HG02642 (cell line): ENCODE measurements around the gene GNAI2.

Experiments
- ATAC-seq: cut with Tn5 transposase; IDR thresholded peaks from one replicate; pipeline ENCODE4 v1.9.1; 2021; ENCODE audit warnings: mild to moderate bottlenecking; ENCODE audit not compliant: unreplicated experiment, poor library complexity

The GNAI2 gene

DNA sequence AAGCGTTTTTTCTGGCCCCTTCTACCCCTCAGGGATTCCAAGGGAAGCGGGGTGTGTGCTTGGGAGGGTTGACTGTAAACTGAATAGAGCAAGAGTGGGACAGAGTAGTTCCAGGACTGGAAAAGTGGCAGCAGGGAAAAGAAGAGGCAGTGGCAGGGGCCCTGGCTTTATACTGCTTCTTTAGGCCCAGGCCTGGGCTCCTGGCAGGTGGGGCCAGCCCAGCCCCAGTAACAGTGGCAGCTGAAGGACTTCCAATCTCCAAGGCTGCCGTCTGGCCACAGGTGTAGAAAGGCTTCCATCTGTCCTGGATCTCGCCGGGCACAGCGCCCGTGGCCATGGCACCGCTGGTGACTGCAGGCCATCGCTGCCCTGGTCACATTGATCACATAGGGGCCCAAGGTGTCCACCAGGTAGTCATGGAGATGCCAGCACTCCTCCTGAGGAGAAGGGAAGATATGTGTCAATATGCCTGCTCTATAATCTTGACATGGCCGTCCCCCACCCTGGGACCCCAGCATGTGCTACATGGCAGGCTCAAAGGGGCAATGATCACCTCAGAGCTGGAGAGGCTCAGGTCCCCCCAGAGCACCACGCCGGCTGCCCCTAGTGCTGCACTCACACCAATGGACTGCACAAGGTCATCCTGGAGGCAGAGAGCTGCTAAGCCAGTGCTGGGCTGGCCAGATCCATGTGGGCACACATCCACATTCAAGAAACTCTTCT is 57.2 kb downstream of the GNAI2 start:
- no peak for ATAC-seq

DNA sequence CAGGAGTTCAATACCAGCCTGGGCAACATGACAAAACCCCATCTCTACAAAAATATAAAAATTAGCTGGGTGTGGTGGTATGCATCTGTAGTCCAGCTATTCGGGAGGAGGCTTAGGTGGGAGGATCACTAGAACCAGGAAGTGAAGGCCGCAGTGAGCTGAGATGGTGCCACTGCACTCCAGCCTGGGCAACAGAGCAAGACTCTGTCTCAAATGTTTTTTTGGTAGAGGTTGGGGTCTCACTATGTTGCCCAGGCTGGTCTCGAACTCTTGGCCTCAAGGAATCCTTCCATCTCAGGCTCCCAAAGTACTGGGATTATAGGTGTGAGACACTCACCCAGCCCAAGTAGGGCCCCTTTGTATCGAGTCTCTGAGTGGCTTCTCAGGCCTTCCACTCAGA is 58.1 kb downstream of the GNAI2 start:
- no peak for ATAC-seq

DNA sequence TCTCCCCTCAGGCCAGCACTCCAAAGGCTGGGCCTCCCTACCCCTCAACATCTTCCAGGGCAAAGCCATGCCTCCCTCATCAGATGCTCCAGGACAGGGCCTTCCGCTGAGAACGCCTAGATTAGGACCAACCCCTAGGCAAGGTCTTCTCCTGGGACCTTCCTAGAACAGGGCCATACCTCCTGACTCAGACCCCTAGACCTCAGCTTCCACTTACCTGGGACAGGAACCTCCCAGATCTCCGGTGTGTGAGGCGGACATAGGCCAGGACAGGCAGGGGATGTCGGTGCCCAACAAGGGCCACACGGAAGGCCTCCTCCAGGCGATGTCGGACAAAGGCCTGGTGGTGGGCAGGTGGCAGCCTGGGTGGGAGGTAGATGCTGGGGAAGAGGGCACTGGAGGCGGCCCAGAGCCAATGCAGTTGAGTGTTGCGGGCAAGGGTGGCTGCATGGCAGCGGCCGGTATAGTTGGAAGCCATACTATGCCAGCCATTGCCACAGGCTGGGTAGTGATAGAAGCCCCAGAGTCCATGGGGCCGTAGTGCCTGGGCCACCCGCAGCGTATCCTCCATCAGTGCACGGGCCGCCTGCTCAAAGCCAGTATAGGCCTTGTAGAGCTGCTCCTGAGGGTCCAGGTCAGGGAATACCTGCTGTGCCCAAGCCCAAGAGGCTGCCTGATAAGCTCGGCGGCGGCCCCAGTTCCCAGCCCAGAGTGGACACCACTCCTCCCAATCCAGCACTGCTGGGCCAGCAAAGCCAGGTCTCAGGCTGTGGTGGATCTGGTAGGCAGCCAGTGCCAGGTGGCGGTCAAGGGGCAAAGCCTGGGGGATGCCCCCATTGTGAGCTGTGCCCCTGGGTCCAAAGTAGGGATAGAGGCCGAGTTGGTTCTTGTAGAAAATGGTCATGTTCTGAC is 58.7 kb downstream of the GNAI2 start:
- ATAC-seq, result no peak

DNA sequence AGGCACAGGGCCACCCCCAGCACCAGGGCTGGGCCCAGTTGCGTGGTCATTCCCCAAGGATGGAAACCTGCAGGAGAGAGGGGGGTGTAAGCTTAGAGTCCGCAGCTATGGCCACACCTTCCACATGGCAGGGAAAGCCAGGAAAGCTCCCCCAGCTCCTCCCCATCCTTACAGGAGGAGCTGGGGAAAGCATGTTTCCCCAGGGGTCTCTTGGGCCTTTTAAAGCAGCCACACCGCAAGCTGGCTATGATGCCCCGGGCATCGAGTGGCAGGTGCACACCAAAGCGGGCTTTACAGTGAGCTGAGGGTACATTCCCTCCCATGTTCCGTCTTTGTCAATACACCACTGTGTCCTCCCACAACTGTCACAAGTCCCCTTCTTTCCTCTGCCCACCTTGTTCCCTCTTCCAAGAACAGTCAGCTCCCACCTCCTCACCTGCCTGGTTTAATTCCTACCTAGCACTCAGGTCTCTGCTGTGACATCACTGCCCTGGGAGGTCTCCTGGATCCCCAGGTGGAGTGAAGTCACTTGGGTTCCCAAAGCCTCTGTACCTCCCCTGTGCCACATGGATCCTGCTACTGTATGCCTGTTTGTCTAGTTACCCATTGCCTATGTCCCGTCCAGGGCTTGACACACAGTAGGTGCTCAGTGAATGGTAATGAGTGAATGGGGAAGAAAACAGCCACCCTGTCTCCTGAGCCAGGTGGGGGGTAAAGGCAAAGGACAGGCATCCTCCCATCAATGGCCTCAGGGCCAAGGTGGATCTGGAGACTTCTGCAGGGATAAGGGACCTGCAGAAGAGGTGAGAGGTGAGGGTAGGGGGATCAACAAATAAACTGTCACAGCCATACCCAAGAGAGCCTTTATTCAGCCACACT is 59.8 kb downstream of the GNAI2 start:
- ATAC-seq, result no peak

DNA sequence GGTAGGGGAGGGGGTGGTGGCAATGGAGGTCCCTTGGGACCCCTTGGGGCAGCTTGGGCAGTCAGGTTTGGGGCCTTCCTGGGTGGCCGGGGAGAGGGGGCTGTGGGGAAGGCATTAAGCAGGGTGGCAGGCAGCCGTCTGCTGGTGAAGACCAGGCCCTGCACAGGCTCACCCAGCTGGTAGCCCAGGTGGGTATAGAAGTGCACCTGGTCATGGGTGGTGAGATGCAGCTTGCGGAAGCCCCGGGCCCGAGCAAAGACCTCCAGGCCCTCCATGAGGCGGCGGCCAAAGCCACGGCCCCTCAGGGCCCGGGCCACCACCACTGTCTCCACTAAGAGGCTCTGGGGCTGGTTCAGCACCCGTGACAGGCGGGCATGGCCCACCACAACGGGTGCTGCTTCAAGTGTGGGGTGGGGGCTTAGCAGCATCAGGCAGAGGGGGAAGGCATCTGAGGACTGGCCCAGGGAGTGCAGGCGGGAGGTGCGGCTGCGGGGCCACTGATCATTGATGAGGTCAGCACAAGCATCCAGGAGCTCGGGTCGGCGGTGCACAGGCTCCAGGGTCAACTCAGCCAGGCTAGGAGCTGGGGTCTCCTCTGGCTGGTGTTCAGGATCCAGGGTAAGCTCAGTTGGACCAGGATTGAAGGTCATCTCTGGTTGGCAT is 60.8 kb downstream of the GNAI2 start:
- no peak for ATAC-seq

DNA sequence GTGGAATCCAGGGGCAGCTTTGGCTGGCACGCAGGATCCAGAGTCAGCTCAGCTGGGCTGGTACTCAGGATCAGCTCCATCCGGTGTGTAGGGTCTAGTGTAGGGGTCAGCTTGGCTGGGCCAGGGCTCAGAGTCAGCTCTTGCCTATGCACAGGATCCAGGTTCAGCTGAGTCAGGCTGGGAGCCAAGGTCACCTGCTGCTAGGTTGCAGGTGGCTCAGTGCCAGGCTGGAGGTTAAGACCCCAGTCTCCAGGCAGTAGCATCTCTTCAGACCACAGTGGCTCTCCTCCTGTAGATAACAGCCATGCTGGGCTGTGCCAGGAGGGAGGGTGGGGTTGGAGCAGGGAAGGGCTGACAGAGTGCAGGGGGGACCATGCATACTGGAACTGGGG is 61.4 kb downstream of the GNAI2 start:
- no peak for ATAC-seq

DNA sequence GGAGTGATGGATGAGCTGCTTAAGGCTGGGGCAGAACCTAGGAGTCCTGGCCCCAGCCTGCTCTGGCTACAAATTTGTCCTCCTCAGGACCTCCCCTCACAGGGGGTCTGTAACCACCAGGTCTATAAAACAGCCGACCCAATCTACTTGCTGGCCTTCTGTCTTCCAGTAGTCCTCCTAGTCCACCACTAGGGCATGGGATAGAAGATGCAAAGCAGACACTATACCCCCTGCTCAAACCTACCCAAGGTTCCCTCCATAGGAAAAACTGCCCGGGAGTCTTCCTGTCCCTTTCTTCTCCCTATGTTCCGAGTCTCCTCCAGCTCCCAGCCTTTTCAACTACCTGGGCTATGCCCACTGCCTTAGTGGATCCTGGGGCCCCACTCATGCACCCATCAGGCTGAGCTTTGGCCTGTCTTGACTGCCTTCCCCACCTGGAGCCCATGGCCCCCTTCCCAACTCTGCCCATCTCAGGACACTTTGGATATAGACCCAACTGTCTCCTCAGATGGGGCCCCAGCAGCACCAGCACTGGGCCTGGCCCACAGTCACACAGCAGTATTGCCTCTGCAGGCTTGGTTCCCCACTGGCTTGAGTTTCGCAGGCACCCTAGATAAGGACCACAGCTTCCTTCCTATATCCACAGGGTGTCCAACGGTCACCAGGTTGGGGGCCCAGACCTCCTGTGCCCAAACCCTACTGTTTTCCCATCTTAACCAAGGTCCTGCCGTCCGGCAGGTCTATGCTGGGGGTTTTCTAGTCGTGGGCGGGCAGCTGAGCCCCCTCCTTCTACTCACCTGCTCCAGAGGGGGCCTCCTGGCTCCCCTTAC is 62.1 kb downstream of the GNAI2 start:
- no peak for ATAC-seq

DNA sequence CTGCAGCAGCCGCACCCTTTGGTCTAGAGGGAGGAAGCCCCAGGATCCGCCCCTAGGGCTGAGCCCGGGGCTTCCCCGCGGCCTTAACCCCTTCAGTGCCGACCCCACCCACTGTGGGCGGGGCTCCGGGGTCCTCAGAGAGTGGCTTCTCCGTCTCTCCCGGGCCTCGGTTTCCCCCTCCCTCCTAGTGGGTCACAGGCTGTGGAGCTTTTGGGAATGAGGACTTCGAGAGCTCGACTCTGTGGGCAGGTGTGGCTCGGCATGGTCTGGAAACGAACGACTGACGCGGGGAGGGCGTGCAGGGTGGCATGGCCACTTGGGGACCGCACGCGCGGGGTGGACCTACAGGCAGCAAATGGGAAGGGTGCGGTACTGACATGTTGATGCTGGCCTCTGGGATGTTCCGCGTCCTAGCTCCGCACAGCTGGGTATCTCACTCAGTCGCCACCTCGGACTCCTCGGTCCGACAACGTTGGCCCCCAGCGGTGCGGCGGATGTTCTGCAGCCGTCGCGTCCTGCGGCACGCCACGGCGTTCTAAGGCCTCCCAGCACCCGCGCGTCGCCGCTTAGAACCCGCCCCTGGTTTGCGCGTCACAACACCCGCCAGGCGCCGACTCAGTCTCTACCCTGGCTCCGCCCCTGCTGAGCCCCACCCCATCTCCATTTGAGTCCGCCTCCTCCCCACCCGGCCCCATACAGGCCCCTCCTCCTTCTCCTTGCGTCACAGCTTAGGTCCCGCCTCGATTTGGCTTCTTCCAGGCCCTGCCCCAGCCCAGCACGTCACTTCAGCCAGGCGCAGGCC is 63.0 kb downstream of the GNAI2 start, which contains the start of the genes HYAL3 and NAA80:
HYAL3 (minus strand) TSS at position 570 of the 802 bp plus-strand sequence. CDS start 3,803 bp downstream, outside the sequence.
NAA80 (minus strand) TSS at position 570 of the 802 bp plus-strand sequence. CDS start 1,942 bp downstream, outside the sequence.
- peak; percentile 80 for ATAC-seq

DNA sequence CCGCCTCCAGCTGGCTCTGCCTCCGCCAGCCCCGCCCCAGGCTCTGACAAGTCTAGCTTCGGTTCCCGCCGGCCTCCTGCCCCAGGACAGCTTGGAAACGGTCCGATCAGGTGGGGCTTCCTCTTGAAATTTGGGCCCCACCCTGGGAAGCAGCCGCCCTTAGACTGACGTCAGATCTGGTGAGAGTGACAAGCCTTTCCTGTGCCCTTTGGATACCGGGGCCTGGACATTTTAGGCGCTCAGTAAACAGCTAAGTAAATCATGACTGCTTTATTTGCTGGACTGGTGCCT is 63.6 kb downstream of the GNAI2 start:
- no peak for ATAC-seq

DNA sequence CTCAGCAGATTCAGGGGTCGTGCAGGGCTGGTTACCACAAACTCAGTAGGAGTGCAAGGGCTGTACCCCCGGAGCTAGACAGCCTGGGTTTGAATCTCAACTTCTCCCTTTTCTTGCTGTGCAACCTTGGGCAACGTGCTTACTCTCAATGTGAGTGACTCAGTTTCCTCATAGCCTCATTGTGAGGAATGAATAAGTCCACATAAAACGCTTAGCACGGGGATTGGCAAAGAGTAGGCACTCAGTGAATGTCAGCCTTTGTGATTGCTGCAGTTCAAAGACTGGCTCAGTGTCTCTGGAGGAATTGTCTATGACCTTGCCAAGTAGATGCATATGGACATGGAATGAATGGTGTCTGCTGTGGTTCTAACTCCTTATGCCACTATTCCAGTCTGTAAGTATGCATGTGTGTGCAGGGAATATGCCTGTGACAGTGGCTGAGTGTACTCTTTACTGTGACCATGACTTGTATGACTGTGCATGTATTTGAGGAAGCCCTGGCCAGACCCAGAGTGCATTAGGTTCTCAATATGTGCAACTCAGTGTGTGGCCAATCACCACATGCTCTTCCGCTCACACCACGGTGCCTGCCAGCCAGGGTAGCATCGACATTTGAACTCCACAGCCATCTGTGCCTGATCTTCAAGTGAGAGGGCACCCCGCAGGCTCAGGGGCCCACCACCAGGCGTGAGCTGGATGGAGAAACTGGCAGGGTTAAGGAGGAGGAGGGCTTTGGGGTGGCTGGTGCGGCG is 64.1 kb downstream of the GNAI2 start:
- ATAC-seq, result no peak

DNA sequence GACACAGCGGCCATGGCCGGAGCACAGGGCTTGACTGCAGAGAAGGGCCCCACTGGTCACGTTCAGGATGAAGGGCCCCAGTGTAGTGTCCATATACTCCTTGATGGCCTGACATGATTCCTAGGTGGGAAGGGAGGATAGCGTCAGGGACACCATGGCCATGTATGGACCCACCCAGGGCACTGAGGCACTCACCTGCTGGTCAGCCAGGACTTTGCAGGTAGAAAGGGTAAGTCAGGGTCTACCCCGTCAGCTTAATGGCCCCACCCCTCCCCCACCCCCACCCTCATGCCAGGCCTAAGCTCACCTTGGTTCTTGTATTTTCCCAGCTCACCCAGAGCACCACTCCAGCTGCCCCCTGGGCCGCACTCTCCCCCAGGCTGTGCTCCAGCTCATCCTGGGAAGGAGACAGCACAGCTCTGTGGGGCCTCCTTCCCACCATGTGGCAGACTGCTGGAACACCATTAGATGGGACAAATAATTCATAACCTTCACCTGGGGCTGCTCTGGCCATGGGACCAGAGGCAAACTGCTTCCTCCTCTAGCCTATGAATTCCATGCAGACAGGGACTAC is 64.8 kb downstream of the GNAI2 start:
- no peak for ATAC-seq

DNA sequence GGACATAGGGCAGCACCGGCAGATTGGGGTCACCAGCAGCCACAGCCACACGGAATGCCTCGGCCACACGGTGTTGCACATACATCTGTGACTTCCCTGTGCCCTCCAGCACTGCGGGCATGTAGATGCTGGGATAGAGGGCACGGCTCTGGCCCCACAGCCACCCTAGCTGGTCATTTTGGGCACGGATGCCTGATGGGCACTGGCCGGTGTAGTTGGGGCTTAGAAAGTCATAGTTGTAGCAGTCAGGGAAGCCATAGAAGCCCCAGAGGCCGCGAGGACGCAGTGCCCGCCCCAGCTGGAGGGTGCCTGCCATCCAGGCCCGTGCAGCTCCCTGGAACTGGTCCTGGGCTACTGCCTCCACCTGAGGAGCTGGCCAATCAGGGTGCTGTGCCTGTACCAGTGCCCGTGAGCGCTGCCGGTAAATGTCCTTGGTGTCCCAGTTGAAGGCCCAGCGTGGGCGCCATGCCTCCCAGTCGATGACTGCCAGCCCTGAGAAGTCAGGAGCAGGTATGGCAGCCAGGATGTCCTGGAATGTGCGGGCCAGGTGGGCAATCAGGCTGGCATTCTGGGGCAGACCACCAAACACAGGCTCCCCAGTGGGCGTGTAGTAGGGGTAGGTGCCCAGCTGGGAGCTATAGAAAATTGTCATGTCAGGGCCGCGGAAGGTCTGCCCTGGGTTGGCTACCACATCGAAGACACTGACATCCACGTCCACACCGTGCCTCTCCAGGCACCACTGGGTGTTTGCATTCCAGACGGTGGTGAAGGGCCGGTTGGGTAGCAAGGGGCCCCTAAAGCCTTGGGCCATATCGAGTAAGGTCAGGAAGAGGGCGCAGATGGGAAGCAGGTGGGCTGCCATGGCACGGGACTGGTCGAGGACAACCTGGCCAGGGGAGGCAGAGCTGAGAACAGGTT is 66.3 kb downstream of the GNAI2 start:
- no peak for ATAC-seq

DNA sequence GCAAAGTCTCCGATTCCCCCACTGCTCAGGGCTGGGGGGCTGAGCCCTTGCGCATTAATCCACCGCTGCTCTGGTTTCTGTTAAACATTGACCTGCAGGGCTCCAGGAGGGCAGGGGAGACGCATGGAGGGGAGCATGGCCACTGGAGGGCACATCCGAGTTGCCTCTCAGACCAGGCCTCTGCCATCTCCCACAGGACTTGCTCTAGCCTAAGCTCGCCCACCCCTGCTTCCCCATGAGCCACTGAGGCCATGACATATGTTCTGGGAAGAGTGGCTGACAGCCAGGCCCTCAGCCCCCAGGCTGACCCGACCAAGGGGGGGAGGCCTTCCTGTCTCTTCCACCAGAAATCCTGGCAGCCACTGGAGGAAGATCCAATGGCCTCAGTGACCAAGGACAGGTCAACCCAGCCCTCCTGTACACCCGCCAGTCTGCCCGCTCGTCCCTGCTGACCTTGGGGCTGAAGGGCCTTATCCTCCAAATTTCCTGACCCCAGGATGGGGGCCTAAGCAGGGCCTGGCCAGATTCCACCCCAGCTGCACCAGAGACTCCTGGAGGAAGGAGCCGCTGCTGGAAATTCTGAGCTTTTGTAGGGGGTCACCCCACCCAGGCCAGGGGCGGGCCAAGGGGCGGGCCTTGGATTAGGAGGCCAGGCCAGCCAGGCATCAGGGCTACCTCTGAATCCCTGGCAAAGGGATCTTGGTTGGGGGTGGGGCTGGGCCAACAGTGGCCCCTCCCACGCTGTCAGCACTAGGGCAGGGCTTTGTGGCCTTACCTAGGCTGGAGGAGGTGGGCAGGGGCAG is 67.2 kb downstream of the GNAI2 start, which contains the start of gene HYAL1:
HYAL1 (minus strand) TSS at position 562 of the 803 bp plus-strand sequence. CDS start 618 bp downstream, outside the sequence.
- ATAC-seq, result no peak

DNA sequence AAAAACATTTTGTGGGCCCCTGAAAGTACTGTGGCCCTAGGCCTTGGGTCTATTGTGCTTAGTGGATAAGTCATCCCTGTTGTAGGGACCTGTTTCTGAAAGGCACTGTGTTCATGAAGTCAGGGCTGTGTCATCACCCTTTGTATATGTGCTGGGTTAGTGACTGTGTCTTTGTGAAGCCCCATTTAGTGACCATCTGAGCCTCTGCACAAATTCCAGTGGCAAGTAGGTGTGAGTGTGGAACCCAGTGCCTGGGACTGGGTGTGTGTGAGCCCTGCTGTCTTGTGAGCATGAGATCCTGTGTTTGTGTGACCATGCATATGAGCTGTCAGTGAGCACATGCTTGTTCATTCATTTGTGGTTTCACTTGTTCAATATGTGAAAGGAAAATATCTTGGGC is 68.6 kb downstream of the GNAI2 start:
- ATAC-seq, result no peak
